H1 (cell line): ENCODE data around the gene AKAP12. TPM values are rescaled to one million over a fixed set of nuclear protein-coding genes. Genes with fewer than 3 reads are reported as not detected.

ENCODE experiments used
- CTCF ChIA-PET: fragments of 300-600 bp; sonication (Branson Sonifier 250); formaldehyde crosslinking; loops from one replicate; lab custom pipeline; 2021; ENCODE audit not compliant: partially characterized antibody; lab: Charles Lee
- POLR2A ChIA-PET: fragments of 300-600 bp; sonication (Branson Sonifier 250); formaldehyde crosslinking; loops from one replicate; lab custom pipeline; 2021; ENCODE audit warnings: inconsistent platforms; ENCODE audit not compliant: partially characterized antibody; lab: Charles Lee
- DNase-seq, 2 experiments: peaks; one replicate each; pipeline versions ENCODE4 v3.0.0 to v3.0.0-alpha.2; 2010 to 2022; ENCODE audit warnings: low spot score in 2 of 2, low read depth in 1 of 2, mixed read lengths in 1 of 2
- FAIRE-seq: peaks from 2 replicates; lab custom pipeline; 2011; peaks lifted over from hg19 to GRCh38; lab: Jason Lieb, UNC
- H2AFZ ChIP-seq: 2 replicates; pipeline ENCODE4 v1.8.1; 2012; ENCODE audit warnings: low read length, inconsistent platforms
- H2AK5ac ChIP-seq: 2 replicates; pipeline ENCODE4 v1.6.1; 2013; ENCODE audit warnings: low read depth, low read length
- H2BK120ac ChIP-seq: replicated peaks from 2 replicates; pipeline ENCODE3; 2013; ENCODE audit warnings: low read depth, low read length, inconsistent platforms
- H2BK12ac ChIP-seq: 2 replicates; pipeline ENCODE4 v1.6.1; 2013; ENCODE audit warnings: low read depth, low read length
- H2BK15ac ChIP-seq: 2 replicates; pipeline ENCODE4 v1.6.1; 2013; ENCODE audit warnings: low read length
- H2BK20ac ChIP-seq: 2 replicates; pipeline ENCODE4 v1.6.1; 2013; ENCODE audit warnings: low read length
- H2BK5ac ChIP-seq: 2 replicates; pipeline ENCODE4 v1.6.1; 2013; ENCODE audit warnings: low read depth, low read length
- H3K14ac ChIP-seq: 2 replicates; pipeline ENCODE4 v1.6.1; 2013; ENCODE audit warnings: inconsistent platforms; ENCODE audit not compliant: insufficient read length
- H3K18ac ChIP-seq: 2 replicates; pipeline ENCODE4 v1.6.1; 2013; ENCODE audit warnings: low read length; ENCODE audit errors: extremely low read depth
- H3K23ac ChIP-seq: 2 replicates; pipeline ENCODE4 v1.6.1; 2013; ENCODE audit warnings: inconsistent platforms; ENCODE audit not compliant: insufficient read length
- H3K23me2 ChIP-seq: 2 replicates; pipeline ENCODE4 v1.6.1; 2013; ENCODE audit warnings: low read depth, low read length
- H3K27ac ChIP-seq: 2 replicates; pipeline ENCODE4 v1.6.1; 2011; ENCODE audit warnings: low read depth, low read length, inconsistent platforms
- H3K27me3 ChIP-seq, 4 experiments: replicated peaks in 1 of 4; 1 replicate in 1 of 4; 2 replicates in 3 of 4; pipeline versions ENCODE4 v1.6.1 to v1.8.1; 2011 to 2013; ENCODE audit warnings: low read length in 3 of 4, mild to moderate bottlenecking in 3 of 4, inconsistent platforms in 2 of 4, mixed read lengths in 2 of 4, moderate library complexity in 1 of 4; ENCODE audit not compliant: control insufficient read depth in 3 of 4, insufficient read depth in 3 of 4; ENCODE audit errors: extremely low read depth in 1 of 4
- H3K36me3 ChIP-seq, 4 experiments: 2 replicates each; pipeline versions ENCODE4 v1.6.1 to v1.8.1; 2011 to 2013; ENCODE audit warnings: mild to moderate bottlenecking in 4 of 4, low read length in 3 of 4, moderate library complexity in 2 of 4, control low read depth in 1 of 4, inconsistent platforms in 1 of 4; ENCODE audit not compliant: insufficient read depth in 4 of 4, control insufficient read depth in 2 of 4
- H3K4ac ChIP-seq: replicated peaks from 2 replicates; pipeline ENCODE3; 2013; ENCODE audit warnings: low read length, low read depth, mixed read lengths, inconsistent platforms; ENCODE audit not compliant: insufficient read length
- H3K4me1 ChIP-seq, 4 experiments: replicated peaks in 1 of 4; 1 replicate in 1 of 4; 2 replicates in 3 of 4; pipeline versions ENCODE4 v1.6.1 to v1.8.1; 2011 to 2013; ENCODE audit warnings: low read length in 3 of 4, inconsistent platforms in 2 of 4, mixed read lengths in 1 of 4; ENCODE audit not compliant: insufficient read depth in 4 of 4, control insufficient read depth in 3 of 4
- H3K4me2 ChIP-seq, 2 experiments: 2 replicates each; pipeline versions ENCODE4 v1.6.1 to v1.8.1; 2011 to 2013; ENCODE audit warnings: low read depth in 2 of 2, low read length in 2 of 2, control low read depth in 1 of 2, inconsistent platforms in 1 of 2, mild to moderate bottlenecking in 1 of 2; ENCODE audit not compliant: insufficient read depth in 1 of 2
- H3K4me3 ChIP-seq, 4 experiments: fragments of 200-600, 300-600 bp in 1 of 4; sonication (generic), shearing (Covaris generic), sonication (Bioruptor Twin) in 1 of 4; 2 replicates each; pipeline versions ENCODE4 v1.5.1 to v1.8.1; 2011 to 2016; ENCODE audit warnings: low read length in 4 of 4, low read depth in 3 of 4, control low read depth in 2 of 4, inconsistent platforms in 2 of 4, mild to moderate bottlenecking in 2 of 4, mixed read lengths in 1 of 4, moderate library complexity in 1 of 4; ENCODE audit not compliant: insufficient read depth in 2 of 4; ENCODE audit errors: extremely low read depth in 1 of 4
- H3K56ac ChIP-seq: replicated peaks from 2 replicates; pipeline ENCODE3; 2013; ENCODE audit warnings: low read depth, mild to moderate bottlenecking, mixed read lengths, low read length, inconsistent platforms; ENCODE audit not compliant: insufficient read length
- H3K79me1 ChIP-seq: 2 replicates; pipeline ENCODE4 v1.6.1; 2013; ENCODE audit warnings: low read depth, low read length, control low read depth
- H3K79me2 ChIP-seq, 2 experiments: 2 replicates each; pipeline versions ENCODE4 v1.6.1 to v1.8.1; 2012 to 2013; ENCODE audit warnings: low read length in 2 of 2, mild to moderate bottlenecking in 2 of 2, inconsistent platforms in 1 of 2; ENCODE audit not compliant: insufficient read depth in 2 of 2, control insufficient read depth in 1 of 2
- H3K9ac ChIP-seq, 4 experiments: replicated peaks in 1 of 4; 1 replicate in 1 of 4; 2 replicates in 3 of 4; pipeline versions ENCODE4 v1.6.1 to v1.8.1; 2011 to 2013; ENCODE audit warnings: low read depth in 3 of 4, low read length in 3 of 4, control low read depth in 2 of 4, mild to moderate bottlenecking in 2 of 4, moderate library complexity in 2 of 4, inconsistent platforms in 1 of 4; ENCODE audit errors: extremely low read depth in 1 of 4
- H3K9me3 ChIP-seq, 2 experiments: 2 replicates each; pipeline versions ENCODE4 v1.6.1 to v1.8.1; 2012 to 2013; ENCODE audit warnings: mild to moderate bottlenecking in 2 of 2, moderate library complexity in 2 of 2, control low read depth in 1 of 2, inconsistent platforms in 1 of 2, low read depth in 1 of 2, low read length in 1 of 2, mixed read lengths in 1 of 2; ENCODE audit not compliant: insufficient read depth in 2 of 2
- H4K20me1 ChIP-seq, 2 experiments: replicated peaks in 1 of 2; 2 replicates each; pipeline versions ENCODE3 to v1.8.1; 2011 to 2013; ENCODE audit warnings: inconsistent platforms in 2 of 2, low read length in 2 of 2, mild to moderate bottlenecking in 1 of 2; ENCODE audit not compliant: insufficient read depth in 2 of 2, control insufficient read depth in 1 of 2
- H4K5ac ChIP-seq: 2 replicates; pipeline ENCODE4 v1.6.1; 2013; ENCODE audit warnings: low read length, low read depth, mixed read lengths, inconsistent platforms; ENCODE audit not compliant: insufficient read length
- H4K8ac ChIP-seq: 2 replicates; pipeline ENCODE4 v1.8.0; 2013; ENCODE audit warnings: mild to moderate bottlenecking, moderate library complexity, low read length, inconsistent platforms; ENCODE audit not compliant: insufficient read depth; ENCODE audit errors: extremely low read depth
- H4K91ac ChIP-seq: replicated peaks from 2 replicates; pipeline ENCODE3; 2013; ENCODE audit warnings: low read length, mixed read lengths, inconsistent platforms; ENCODE audit not compliant: insufficient read length
- HDAC2 ChIP-seq, 2 experiments: fragments of 300-600 bp in 1 of 2; sonication (generic) in 1 of 2; IDR thresholded peaks; 2 replicates each; pipeline ENCODE4 v1.6.1; 2011 to 2012; ENCODE audit warnings: low read depth in 2 of 2, low read length in 2 of 2, mild to moderate bottlenecking in 2 of 2, moderate library complexity in 2 of 2, borderline replicate concordance in 1 of 2, inconsistent platforms in 1 of 2
- POU5F1 ChIP-seq: IDR thresholded peaks from 2 replicates; pipeline ENCODE4 v1.6.1; 2011; ENCODE audit warnings: low read depth, mild to moderate bottlenecking, low read length, moderate library complexity
- RBBP5 ChIP-seq: IDR thresholded peaks from 2 replicates; pipeline ENCODE4 v1.7.1; 2012; ENCODE audit warnings: low read depth, mild to moderate bottlenecking, inconsistent platforms, low read length, moderate library complexity, borderline replicate concordance
- WGBS, 2 experiments: shearing (Covaris generic) in 1 of 2; methylation state at CpG; one replicate each; pipeline versions ENCODE4 v1.1.6 to v1.1.7; 2013 to 2015; ENCODE audit warnings: low lambda C conversion rate in 2 of 2, mixed read lengths in 2 of 2, inconsistent platforms in 1 of 2, low coverage in 1 of 2, missing lambda C conversion rate in 1 of 2; ENCODE audit not compliant: insufficient replicate concordance in 2 of 2, insufficient coverage in 1 of 2, insufficient read length in 1 of 2; ENCODE audit errors: extremely low coverage in 1 of 2, missing lambda C conversion rate in 1 of 2; 5-methylcytosine and 5-hydroxymethylcytosine counted together
- polyA plus RNA-seq, 7 experiments: library from polyadenylated mRNA; depleted of rRNA in 3 of 7; stranded (reverse) in 5 of 7; unstranded in 2 of 7; fragments of >200 nt in 5 of 7; fragments of 200-250 nt in 2 of 7; gene quantifications; 1 replicate in 5 of 7; 2 replicates in 1 of 7; 4 replicates in 1 of 7; pipeline versions ENCODE4 v1.2.1 to v1.2.3, GENCODE V29; 2011 to 2013; ENCODE audit warnings: missing spikeins in 2 of 7, mixed read lengths in 2 of 7
- total RNA-seq: library from RNA; stranded (reverse); fragmentation: NEBNext Ultra II Directional; extraction: Animal tissue kit (Norgen Biotek cat#: 25700); gene quantifications from 2 replicates; pipeline ENCODE4 v1.2.1, GENCODE V29; 2021
- TF ChIP-seq, protein P1 (sequence below): IDR thresholded peaks from 2 replicates; pipeline ENCODE4 v1.6.1; 2012; ENCODE audit warnings: low read length, inconsistent platforms

The AKAP12 gene
- total and polyA plus RNA-seq, 2 of the 8 experiments (the other 6 are each of a cell fraction or from before 2014, with no cell fraction given): 14.6 to 79.2 TPM

DNA sequence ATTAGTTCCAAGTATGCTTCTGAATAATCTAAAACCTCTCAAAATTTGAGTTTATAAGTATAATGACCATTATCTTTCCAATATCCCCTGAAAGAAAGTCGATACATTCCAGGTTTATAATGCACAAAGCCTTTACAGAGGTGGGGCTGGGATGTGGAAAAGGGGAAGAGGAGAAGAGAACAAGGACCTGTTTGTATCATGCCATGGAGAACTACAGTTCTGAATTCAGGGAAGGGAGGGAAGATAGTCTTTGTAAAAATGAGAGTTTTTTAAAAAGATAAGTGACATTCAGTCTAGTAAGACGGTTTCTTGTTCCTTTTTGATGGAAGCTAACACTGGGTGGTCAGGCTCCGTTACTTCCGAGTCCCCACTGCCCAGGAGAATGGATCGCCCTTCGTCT lies 125.5 kb downstream of the AKAP12 start:
- TF ChIP-seq RBBP5 (no peak), POU5F1 (no peak), HDAC2 (IDR thresholded peaks at IDR 0.05; ENCODE audit: borderline replicate concordance in 1 of 2, low read depth in 2 of 2, low read length in 2 of 2) (no peak)
- TF ChIP-seq, protein P1, sequence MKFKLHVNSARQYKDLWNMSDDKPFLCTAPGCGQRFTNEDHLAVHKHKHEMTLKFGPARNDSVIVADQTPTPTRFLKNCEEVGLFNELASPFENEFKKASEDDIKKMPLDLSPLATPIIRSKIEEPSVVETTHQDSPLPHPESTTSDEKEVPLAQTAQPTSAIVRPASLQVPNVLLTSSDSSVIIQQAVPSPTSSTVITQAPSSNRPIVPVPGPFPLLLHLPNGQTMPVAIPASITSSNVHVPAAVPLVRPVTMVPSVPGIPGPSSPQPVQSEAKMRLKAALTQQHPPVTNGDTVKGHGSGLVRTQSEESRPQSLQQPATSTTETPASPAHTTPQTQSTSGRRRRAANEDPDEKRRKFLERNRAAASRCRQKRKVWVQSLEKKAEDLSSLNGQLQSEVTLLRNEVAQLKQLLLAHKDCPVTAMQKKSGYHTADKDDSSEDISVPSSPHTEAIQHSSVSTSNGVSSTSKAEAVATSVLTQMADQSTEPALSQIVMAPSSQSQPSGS: no peak
- Histone ChIP-seq H3K4ac (no peak overlapping the region), H2BK5ac (no peak overlapping the region), H4K8ac (no peak overlapping the region), H3K79me2 (no peaks in the 10 kb centered on the region), H2BK20ac (no peak overlapping the region), H2BK120ac (no peak overlapping the region), H3K36me3 (peaks cover 11 to 22% (median 13%) of the 10 kb centered on the region in 4 experiments; a peak in 7 of 8 replicates), H3K4me2 (no peak overlapping the region), H3K4me3 (no peak overlapping the region), H4K20me1 (peaks cover 0 to 3% of the 10 kb centered on the region in 2 experiments), H2AFZ (no peak overlapping the region), H2BK15ac (no peak overlapping the region), H3K18ac (no peak overlapping the region), H3K27ac (no peak overlapping the region), H3K9ac (no peak overlapping the region), H2AK5ac (no peak overlapping the region), H3K27me3 (no peaks in the 10 kb centered on the region), H3K4me1 (no peaks in the 10 kb centered on the region), H3K23me2 (no peaks in the 10 kb centered on the region), H4K5ac (no peak overlapping the region), H3K9me3 (no peaks in the 10 kb centered on the region), H3K56ac (no peak overlapping the region), H3K23ac (no peak overlapping the region), H4K91ac (no peak overlapping the region), H3K79me1 (no peaks in the 10 kb centered on the region; the same call in 1 of the 2 replicates), H2BK12ac (no peak overlapping the region), H3K14ac (no peak overlapping the region)
- ChIA-PET POLR2A (interaction anchor here (1.6 kb wide), 1 partner anchor 10 kb away, joined by 3 read pairs; no protein-coding TSS in a partner anchor), CTCF (interaction anchor here (0.6 to 1.3 kb wide), 3 partner anchors 17 to 351 kb away, joined by 3 read pairs; no protein-coding TSS in a partner anchor)
- no peak for DNase-seq
- 90% methylated on average over 6 of the region's 6 CpGs; no CpG with 5 or more reads in 1 of the 2 experiments for WGBS, 2 experiments
- no peak for FAIRE-seq
